Measurements from ENCODE around the gene KIF6. TPM values are rescaled to one million over a fixed set of nuclear protein-coding genes. Genes with fewer than 3 reads are reported as not detected.

The KIF6 gene
- total RNA-seq, 1 donor from 2014 or later, result 0.43 TPM

- intact Hi-C loops (cut with DNase I), result no loop called here
- no peaks in the 10 kb centered on the region for H3K9me3 ChIP-seq
- peaks cover 0 to 16% of the 10 kb centered on the region in 2 donors for H3K4me1 ChIP-seq
- no peaks in the 10 kb centered on the region for H3K36me3 ChIP-seq
- no peaks in the 10 kb centered on the region for H3K27me3 ChIP-seq
- no peak overlapping the region for H3K4me3 ChIP-seq
- no peak for DNase-seq (ENCODE audit: low spot score in 2 of 2)
- H3K27ac ChIP-seq, result peak overlapping the region; percentile 78 to 85
- no peak for TF ChIP-seq CTCF (IDR thresholded peaks at IDR 0.05)
Measured at GRCh38 chr6:39320363-39320984, 404.7 kb downstream of the KIF6 start.

GRCh38 chr6:39319621-39320362 lies 405.4 kb downstream of the KIF6 start:
- H3K4me3 ChIP-seq, result no peak overlapping the region
- intact Hi-C loops (cut with DNase I), result no loop called here
- no peak for TF ChIP-seq CTCF (IDR thresholded peaks at IDR 0.05)
- H3K27ac ChIP-seq, result peak overlapping the region; percentile 78 to 85
- no peaks in the 10 kb centered on the region for H3K27me3 ChIP-seq
- H3K4me1 ChIP-seq, result peaks cover 0 to 16% of the 10 kb centered on the region in 2 donors
- no peaks in the 10 kb centered on the region for H3K36me3 ChIP-seq
- no peak for DNase-seq (ENCODE audit: low spot score in 2 of 2)
- H3K9me3 ChIP-seq, result no peaks in the 10 kb centered on the region

- H3K27me3 ChIP-seq, result no peaks in the 10 kb centered on the region
- no peak for DNase-seq (ENCODE audit: low spot score in 2 of 2)
- H3K36me3 ChIP-seq, result no peaks in the 10 kb centered on the region
- H3K9me3 ChIP-seq, result no peaks in the 10 kb centered on the region
- intact Hi-C loops (cut with DNase I), result no loop called here
- TF ChIP-seq CTCF (IDR thresholded peaks at IDR 0.05), result no peak
- peaks cover 0 to 22% of the 10 kb centered on the region in 2 donors for H3K4me1 ChIP-seq
- H3K27ac ChIP-seq, result peak overlapping the region in 1 of 2 donors; percentile 14
- no peak overlapping the region for H3K4me3 ChIP-seq
Measured at GRCh38 chr6:39317256-39317655, 408.0 kb downstream of the KIF6 start.

GRCh38 chr6:39314273-39314795 lies 410.9 kb downstream of the KIF6 start, which contains the start of gene KCNK17:
TSS of gene KCNK17 (minus strand) at chr6:39314419. CDS start at chr6:39314320, 99 bp downstream.
- Histone ChIP-seq H3K9me3 (no peaks in the 10 kb centered on the region), H3K36me3 (no peaks in the 10 kb centered on the region), H3K27ac (peak within 1 kb of the TSS; percentile 67 to 75), H3K27me3 (no peaks in the 10 kb centered on the region), H3K4me3 (peak within 1 kb of the TSS; percentile 46 to 71), H3K4me1 (peaks cover 0 to 11% of the 10 kb centered on the region in 2 donors)
- DNase-seq (ENCODE audit: low spot score in 2 of 2), result no peak
- no peak for TF ChIP-seq CTCF (IDR thresholded peaks at IDR 0.05)
- intact Hi-C loops (cut with DNase I), result loop anchor here (2.0 kb wide), 1 partner anchor 24 kb away; no protein-coding TSS in a partner anchor

- Histone ChIP-seq H3K36me3 (no peaks in the 10 kb centered on the region), H3K27ac (peak overlapping the region; percentile 67 to 75), H3K9me3 (no peaks in the 10 kb centered on the region), H3K4me1 (peaks cover 0 to 6% of the 10 kb centered on the region in 2 donors), H3K4me3 (peak overlapping the region; percentile 46 to 71), H3K27me3 (no peaks in the 10 kb centered on the region)
- no peak for DNase-seq (ENCODE audit: low spot score in 2 of 2)
- intact Hi-C loops (cut with DNase I), result loop anchor here (2.0 kb wide), 1 partner anchor 25 kb away; no protein-coding TSS in a partner anchor
- peak in 1 of 3 experiments; percentile 24 for TF ChIP-seq CTCF (IDR thresholded peaks at IDR 0.05)
Measured at GRCh38 chr6:39313526-39314272, 411.5 kb downstream of the KIF6 start.

Data from ascending aorta (tissue), 2 donors.